Embryonic facial prominence (tissue), 1 donor: ENCODE measurements around the gene MAP2K3.

Experiments
- DNase-seq: peaks from one replicate; pipeline ENCODE4 v3.0.0-alpha.2; 2016; ENCODE audit errors: extremely low spot score

Gene MAP2K3

DNA sequence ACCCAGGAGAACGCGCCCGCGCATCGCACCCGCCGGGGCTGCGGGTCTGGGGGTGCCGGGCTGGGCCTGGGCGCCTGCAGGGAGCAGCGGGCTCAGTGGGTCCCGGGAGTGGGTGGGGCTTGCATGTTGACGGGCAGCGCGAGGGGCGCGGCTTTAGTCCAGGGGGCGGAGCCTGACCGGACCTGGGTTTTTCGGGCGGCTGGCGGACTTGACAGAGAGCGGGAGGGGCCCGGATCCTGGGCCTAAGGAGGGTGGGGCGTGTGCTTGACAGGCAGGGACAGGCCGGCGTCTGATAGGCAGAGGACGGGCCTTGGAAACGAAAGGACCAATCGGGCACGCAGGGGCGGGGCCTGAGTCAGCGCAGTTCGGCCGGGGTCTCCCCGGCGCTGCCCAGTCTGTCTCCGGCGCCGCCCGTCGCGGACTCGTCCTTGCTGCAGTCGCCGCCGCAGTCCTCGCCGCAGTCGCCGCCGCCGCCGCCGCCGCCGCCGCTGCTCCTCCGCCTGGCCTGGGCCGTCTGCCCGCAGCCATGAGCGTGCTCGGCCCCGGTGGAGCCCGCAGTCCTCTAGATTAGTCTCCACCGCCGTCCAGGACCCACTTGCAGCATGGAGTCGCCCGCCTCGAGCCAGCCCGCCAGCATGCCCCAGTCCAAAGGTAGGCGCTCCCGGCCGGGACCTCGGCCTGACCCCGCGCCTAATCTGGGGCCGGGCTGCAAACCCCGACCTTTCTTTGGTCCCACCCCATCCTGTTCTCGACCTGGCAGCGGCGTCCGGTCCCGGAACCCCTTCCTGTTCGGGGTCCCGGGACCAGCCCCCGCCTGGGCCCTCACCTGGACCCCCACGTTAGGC lies at the start of gene MAP2K3:
Gene MAP2K3, plus strand, starts transcription at position 393 of the 845 bp plus-strand sequence. Its CDS starts 210 bp downstream, at position 603.
- DNase-seq: peak; percentile 96

DNA sequence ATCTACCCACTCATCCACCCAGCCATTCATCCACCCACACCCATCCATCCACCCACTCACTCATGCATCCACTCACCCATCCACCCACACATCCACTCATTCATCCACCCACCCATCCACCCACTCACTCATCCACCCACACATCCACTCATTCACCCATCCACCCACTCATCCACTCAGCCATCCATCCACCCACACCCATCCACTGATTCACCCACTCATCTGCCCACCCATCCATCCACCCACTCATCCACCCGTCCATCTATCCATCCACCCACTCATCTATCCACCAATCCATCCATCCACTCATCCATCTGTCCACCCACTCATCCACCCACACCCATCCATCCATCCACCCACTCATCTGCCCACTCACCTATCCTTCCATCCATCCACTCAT lies 48.6 kb upstream of the MAP2K3 start:
- DNase-seq: no peak

DNA sequence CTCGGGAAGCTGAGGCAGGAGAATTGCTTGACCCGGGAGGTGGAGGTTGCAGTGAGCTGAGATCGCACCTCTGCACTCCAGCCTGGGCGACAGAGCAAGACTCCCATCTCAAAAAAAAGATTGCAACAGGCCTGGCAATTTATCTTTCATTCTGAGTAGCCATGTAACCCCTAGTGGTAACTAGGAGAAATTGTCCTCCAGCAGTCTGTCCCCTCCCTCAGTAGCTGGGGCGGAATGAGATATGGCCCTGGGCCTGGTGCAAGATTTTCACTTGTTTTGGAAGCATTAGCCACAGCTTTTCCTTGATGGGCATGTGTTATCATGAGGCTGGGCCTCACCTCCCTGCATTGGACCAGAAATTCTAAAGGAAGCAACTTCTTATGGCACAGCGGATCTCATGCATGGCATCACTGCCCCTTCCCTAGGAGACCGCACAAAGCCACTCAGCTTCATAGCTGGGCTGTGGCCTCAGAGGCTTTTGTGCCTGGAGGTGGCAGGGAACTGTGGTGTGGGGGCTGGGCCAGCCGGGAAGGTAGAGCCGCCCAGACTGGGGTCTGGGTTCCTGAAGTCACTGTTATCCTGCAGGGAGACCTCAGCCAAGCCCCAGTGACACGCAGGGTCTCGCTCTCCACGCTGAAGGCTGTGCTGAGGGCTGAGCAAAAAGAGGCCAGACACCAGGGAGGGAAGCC lies 44.7 kb upstream of the MAP2K3 start:
- DNase-seq: no peak

DNA sequence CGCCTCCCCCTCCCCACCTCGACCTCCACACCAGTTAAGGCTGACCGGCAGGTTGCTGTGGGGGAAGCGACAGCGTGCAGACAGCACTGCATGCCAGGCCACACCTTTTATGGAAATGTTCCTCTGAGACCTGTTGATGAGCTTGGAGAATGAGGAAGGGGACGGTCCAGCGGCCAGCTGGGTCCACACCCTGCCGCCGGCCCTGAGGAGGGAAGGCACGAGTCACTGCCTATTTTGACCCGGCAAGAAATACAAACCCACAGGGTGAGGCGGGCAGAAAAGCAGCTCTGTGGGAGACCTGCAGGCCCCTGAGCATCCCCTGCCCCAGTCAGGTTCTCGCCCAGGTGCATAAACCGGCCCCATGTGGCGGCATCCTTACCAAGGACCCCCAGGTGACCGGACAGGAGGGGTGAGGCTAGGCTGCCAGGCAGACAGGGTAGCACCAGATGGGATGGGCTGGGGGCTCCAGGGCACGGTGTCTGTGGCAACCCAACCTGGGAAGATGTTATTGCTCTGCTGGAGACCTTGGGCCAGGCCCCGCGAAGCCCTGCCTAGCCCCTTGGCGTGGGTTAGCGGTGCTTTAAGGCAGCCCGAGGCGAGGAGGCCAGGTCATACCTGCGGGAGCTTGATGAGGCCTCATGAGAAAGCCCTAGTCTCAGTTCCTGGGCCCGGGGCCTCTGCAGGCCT lies 44.0 kb upstream of the MAP2K3 start:
- no peak for DNase-seq

DNA sequence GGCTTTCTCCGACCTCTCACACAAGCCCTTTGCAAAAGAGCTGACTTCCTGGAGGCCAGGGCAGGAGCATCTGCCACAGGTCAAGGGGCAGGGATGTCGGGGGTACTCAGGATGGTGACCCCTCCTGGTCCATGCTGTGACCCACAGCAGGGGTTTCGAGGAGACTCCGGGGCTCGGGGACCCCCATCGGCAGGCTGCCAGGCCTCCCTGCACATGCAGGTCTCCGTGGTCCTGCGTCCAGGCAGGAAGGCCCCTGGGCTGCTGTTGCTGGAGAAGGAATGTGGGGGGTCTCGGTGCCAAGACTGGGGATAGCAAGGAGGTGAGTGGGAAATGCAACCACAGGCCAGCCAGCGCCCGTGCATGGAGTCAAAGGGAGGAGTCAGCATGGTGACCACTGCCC lies 42.9 kb upstream of the MAP2K3 start:
- no peak for DNase-seq

DNA sequence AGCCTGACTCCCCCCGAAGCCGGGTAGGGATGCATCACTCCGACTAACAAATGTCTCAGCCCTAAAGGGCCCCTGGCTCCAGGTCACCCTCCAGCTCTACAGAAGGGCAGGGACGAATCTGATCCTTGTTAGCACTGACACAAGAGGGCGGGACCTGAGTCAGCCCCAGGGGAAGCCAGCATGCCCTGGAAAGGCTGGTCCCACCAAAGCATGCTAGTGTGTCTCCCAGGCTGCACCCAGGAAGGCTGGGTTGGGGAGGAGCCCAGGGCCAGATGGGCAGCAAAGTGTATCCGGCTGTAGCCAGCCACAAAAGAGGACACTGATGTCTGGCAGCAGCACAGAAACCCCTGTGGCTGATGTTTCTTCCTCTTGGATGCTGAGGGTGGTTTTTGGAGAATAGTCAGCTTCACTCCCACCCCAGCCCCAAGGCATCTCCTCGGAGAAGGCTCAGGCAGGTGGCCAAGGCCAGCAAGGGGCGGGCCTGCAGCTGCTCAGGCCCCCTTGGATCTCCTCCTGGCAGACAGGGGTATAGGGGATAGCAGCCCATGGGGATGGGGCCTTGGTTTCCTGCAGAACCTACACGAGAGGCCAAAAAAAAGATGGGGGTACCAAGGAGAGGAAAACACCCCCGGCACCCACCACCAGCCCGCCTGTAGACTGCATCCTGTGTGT lies 42.3 kb upstream of the MAP2K3 start:
- DNase-seq: no peak

GRCh38 chr17:21242780-21243515 lies 41.6 kb upstream of the MAP2K3 start:
- DNase-seq: no peak

- no peak for DNase-seq
These were observed 40.8 kb upstream of the MAP2K3 start for GRCh38 chr17:21243516-21244303.

- DNase-seq: no peak
These were observed 38.8 kb upstream of the MAP2K3 start for GRCh38 chr17:21245639-21246084.

DNA sequence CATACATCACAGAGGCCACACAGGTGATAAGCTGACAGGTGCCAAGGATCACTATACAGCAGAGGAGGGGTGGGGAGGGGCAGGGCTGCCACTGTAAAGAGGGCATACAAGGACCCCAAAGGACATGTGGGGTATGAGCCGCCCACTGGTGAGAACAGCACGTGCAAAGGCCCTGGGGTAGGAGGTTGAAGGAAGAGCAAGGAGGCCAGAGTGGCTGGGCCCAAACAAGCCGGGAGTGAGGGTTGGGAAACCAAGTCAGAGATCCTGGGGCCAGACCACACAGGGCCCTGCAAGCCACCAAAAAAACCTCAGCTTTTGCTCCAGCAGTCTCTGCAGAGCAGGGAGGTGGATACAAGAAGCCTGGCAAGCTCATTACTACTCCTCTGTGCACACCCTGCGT lies 37.8 kb upstream of the MAP2K3 start:
- no peak for DNase-seq

DNA sequence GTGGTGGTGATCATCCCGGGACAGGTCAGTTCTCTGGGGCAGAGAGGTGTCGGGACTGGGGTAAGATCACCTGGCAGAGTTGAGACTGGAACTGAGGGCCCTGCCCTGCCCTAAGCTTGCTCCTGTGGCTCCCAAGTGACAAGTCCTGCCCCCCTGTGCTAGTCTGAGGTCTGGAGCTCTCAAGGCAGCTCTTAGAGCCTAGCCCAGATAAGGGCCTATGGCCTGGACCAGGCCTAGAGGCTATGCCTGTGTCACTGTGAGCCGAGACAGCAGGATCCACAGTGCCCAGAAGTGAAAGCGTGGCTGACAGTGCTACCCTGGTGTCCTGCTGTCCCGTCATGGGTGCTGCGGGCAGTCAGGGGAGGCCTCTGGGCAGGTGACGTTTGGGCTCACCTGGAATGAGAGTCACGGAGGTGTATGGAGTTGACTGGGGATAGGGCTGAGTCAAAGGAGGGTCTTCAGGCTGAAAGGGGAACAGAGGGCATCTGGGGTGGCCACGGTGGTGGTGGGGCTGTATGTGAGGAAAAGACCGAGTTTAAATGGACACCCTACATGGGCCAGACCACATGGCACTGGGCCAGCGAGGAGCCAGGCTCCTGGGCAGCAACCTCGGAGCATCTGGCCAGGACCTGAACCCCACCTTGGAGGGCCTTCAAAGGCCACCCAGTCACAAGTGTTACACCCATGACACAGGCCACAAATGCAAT lies 36.8 kb upstream of the MAP2K3 start:
- no peak for DNase-seq

- DNase-seq: no peak
These were observed 36.0 kb upstream of the MAP2K3 start for GRCh38 chr17:21248500-21248899.

DNA sequence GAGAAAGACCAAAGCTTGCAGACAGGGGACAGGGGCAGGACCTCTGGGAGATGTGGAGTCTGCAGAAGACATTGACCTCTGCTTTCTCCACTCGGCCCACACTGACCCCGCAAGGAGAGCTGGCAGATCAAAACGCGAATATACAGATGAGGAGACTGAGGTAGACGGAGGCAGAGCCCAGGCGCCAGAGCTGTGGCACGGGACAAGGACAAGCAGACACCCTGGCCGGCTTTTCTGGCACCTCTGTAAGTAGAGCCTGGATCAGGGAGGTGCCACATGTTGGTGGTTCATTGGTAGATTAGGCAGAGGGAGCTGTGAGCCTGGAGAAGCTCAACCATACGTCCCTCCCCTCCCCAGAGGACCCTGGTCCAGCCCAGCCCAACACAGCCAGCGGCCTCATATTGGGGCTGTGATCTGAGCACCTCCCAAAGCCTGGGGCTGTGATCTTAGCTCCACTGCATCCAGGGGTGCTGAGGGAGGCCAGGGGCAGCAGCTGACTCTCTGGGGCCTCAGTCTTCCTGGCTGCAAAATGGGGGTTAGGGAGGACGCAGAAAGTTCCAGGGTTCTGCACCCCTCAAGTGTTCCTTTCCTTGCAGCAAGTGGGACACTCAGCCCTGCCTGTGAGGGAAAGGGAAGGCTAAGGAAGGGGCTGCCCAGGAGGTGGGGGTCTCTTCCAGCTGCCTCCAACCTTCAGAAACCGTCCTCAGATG lies 35.3 kb upstream of the MAP2K3 start:
- DNase-seq: no peak

DNA sequence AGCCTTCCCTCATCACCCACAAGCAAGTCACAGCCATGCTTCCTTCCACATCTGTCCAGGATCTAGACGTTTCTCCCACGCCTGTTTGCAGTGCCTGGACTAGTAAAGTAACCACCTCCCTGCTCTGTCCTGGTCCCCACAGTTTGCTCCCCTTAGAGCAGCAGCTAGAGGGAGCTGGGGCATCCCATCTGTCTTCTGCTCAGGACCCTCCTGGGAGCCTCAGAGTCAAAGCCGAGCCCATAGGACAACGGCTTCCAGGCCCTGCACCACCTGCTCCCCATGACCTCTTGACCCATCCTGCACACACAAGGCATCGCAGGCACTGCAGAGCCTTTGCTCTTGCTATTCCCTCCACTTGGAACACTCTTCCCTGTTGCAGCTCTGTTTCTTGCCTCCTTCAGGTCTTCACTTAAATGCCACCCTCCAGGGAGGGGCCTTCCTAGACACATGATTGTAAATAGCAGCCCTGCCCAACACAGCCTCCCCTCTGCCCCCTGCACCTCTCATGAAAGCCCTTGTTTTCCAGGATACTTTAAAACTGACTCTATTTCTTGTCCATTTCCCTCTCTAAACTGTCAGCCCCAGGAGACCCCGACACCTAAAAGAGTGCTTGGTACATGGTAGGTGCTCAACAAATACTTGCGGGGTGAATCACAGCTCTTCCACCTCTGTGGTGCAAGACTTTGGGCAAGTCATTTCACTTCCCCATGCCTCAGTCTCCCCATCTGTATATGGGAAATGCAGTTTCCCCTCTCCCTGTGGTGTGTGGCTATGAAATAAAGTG lies 34.4 kb upstream of the MAP2K3 start:
- DNase-seq: no peak

DNA sequence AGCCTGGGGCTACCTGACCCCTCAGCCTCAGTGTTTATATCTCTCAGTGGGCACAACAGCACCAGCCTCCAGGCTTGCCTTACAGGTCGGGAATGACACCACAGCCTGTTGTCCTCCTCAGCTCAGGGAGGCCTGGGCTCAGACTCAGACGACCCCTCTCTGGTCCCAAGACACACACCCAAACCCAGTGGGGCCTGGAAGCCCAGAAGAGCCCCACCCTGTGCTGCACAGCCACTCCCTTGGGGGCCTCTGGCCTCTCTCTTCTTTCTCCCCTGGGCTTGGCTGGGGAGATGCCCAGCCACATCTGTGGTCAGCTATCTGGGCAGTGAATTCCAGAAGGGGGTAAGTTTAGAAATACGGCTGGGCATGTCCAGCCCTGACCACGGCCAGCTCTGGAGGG lies 33.7 kb upstream of the MAP2K3 start:
- no peak for DNase-seq

DNA sequence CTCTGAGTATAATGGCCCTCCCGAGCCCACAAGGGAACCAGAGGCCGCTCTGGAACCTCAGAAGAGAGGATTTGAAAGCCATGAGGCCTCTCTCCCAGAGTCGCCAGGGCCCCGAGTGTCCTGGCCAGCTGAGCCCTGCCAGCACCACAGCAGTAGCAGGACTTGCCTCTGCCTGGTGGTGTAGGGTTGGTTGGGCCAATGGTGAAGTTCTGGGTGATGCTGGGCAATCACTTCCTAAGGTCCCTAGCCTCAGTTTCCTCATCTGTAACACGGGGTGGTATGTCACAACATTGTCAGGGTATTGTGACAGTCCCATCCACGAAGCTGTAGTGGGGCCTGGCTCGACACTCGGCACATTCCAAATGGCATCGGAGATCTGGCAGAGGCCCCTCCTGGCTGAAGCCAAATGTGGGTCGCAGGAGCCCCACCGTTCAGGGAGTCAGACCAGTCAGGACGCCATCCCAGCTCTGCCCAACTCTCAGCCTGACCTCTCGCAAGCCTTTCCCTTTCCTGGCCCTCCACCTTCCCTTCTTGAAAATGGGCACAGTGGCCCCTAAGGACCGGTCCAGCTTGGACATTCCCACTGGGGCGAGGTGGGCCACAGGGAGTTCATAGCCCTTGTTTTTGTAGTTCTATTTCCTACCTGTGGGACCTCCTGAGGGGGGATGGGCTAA lies 33.0 kb upstream of the MAP2K3 start:
- no peak for DNase-seq

DNA sequence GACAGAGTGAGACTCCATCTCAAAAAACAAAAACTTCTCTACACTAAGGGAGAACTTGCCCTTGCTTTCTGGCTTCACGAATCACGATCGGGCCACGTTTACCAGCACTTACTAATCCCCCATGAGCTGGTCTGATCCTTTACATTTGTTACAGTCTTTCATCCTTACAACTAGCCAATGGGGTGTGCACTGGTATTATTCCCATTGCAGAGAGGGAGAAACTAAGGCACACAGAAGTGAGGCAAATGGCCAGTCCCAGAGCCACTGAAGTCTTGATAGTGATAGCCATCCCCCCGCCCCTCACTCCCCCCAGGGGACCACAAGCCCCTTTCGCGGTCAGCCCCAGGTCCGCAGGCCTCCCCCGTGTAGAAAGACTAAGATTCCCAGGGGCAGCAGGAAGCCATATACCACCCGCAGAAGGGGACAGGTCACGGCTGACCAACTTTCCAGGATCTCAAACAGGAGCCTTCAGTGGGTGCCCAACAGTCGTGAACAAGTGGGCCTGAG lies 32.2 kb upstream of the MAP2K3 start:
- DNase-seq: no peak
